Thoracic aorta (tissue), 2 donors: Measurements from ENCODE around the gene MYO1E. TPM values are rescaled to one million over a fixed set of nuclear protein-coding genes. Genes with fewer than 3 reads are reported as not detected.

ENCODE experiments used
- ATAC-seq: fragments of 150-250 bp; one replicate; pipeline ENCODE4 v1.8.0; 2017; ENCODE audit warnings: low read depth; ENCODE audit not compliant: insufficient number of reproducible peaks, low FRiP score
- DNase-seq: peaks from one replicate; pipeline ENCODE4 v3.0.0-alpha.2; 2020; ENCODE audit warnings: low spot score
- H3K27ac ChIP-seq, 2 donors: fragments of 200-600 bp; sonication (generic); 1 replicate in 1 of 2; 2 replicates in 1 of 2; pipeline ENCODE4 v1.5.1; 2016; ENCODE audit warnings: mild to moderate bottlenecking in 2 of 2, moderate library complexity in 2 of 2
- H3K27me3 ChIP-seq: fragments of 200-600 bp; sonication (generic); replicated peaks from 2 replicates; pipeline ENCODE4 v1.6.0; 2016; ENCODE audit warnings: mild to moderate bottlenecking; ENCODE audit not compliant: insufficient read depth
- H3K36me3 ChIP-seq: fragments of 200-600 bp; sonication (generic); one replicate; pipeline ENCODE4 v1.5.1; 2016
- H3K4me1 ChIP-seq, 2 donors: fragments of 200-600 bp; sonication (generic); 1 replicate in 1 of 2; 2 replicates in 1 of 2; pipeline versions ENCODE4 v1.5.1 to v1.6.0; 2016; ENCODE audit warnings: low read depth in 2 of 2, mild to moderate bottlenecking in 1 of 2; ENCODE audit not compliant: control insufficient read depth in 1 of 2
- H3K4me3 ChIP-seq: fragments of 200-600 bp; sonication (generic); 2 replicates; pipeline ENCODE4 v1.5.1; 2016; ENCODE audit warnings: mild to moderate bottlenecking
- H3K9me3 ChIP-seq: fragments of 200-600 bp; sonication (generic); 2 replicates; pipeline ENCODE4 v1.5.1; 2016
- CTCF ChIP-seq: fragments of 200-600 bp; sonication (generic); IDR thresholded peaks from one replicate; pipeline ENCODE4 v1.5.1; 2019; ENCODE audit warnings: antibody characterized with exemption
- total RNA-seq, 2 donors: library from RNA; depleted of rRNA; stranded (reverse); fragments of >200 nt; gene quantifications; one replicate each; pipeline versions ENCODE4 v1.1.0 to v1.2.3, GENCODE V29; 2016

MYO1E gene
- total RNA-seq, 2 donors from 2014 or later = 56.2 to 121 TPM

DNA sequence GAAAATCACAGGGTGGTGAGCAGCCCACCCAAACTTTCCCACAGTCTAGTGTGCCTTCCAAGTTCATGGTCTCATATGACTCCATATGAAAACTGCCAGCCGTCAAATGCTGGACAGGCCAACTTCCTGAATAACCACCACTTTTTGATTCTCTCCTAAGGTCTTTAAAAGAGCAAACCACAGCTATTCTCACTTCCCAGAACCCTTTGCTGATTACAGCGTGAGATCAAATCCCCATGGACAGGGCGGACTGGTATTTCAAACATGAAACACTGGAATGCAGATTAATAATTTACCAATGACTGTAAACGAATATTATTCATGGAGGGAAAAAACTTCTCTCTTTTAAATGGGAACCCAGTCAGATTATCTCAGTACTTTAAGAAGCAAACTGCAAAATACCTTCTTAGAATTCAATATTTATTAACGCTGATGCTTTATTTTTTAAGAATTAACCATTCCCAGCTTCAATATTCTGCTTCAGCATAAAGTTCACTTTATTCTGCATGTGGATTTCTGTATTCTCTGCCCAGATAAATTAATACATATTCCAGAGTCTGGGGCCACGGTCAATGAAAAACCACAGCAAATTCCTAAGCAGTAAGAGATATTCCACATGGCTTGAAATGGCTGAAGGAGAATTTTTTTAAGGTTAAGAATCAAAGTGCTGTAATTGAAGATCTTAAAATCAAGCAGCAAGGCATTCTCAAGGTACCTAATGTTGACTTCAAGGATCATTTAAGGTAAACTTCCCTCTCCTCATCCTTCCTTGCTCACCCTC is 42.9 kb downstream of the MYO1E start:
- Histone ChIP-seq H3K4me1 (peaks cover 23 to 33% of the 10 kb centered on the region in 2 donors), H3K9me3 (no peaks in the 10 kb centered on the region), H3K4me3 (no peak overlapping the region), H3K36me3 (no peaks in the 10 kb centered on the region), H3K27ac (no peak overlapping the region), H3K27me3 (no peaks in the 10 kb centered on the region)
- ATAC-seq = no peak
- no peak for DNase-seq
- no peak for TF ChIP-seq CTCF

DNA sequence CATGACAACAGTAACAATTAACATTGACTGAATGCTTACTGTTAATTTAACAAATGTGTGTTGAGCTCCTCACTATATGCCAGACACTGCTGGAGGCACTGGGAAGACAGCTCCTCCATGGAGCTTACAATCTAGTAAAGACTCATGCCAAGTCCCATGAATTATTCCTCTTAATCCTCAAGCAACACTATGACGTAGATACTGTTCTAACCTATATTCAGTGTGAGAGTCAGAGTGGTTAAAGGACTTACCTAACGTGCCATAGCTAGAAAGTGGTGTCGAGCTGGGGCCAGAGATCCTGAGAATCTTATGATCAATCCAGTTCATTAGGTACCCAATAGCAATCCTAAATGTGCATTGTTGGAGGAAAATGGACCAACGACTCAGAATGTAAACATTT is 43.6 kb downstream of the MYO1E start:
- Histone ChIP-seq H3K27ac (no peak overlapping the region), H3K9me3 (no peaks in the 10 kb centered on the region), H3K4me3 (no peak overlapping the region), H3K36me3 (no peaks in the 10 kb centered on the region), H3K4me1 (peaks cover 23 to 33% of the 10 kb centered on the region in 2 donors), H3K27me3 (no peaks in the 10 kb centered on the region)
- DNase-seq (no peak), ATAC-seq (no peak)
- TF ChIP-seq CTCF = no peak

DNA sequence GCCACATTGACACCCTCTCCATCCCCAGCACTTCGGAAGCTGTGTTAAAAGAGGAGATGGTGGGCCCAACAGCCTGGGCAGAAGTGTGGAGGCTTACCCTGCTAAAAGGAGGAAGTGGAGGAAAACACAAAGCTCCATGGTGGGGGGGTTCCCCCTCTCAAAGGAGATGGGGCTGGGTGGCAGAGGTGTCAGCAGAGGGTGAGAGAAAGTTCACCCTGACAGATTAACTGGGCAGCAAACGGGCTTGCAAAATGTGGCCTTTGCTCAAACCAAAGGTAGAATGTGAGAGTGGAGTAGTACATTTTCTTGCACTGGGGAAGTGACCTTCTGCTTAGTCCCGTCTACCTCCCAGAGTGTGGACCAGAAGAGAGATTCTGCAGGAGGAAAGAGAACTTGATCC is 44.7 kb downstream of the MYO1E start:
- DNase-seq (no peak), ATAC-seq (no peak)
- peaks cover 23 to 33% of the 10 kb centered on the region in 2 donors for H3K4me1 ChIP-seq
- H3K9me3 ChIP-seq = no peaks in the 10 kb centered on the region
- TF ChIP-seq CTCF = no peak
- no peak overlapping the region for H3K27ac ChIP-seq
- no peaks in the 10 kb centered on the region for H3K27me3 ChIP-seq
- no peak overlapping the region for H3K4me3 ChIP-seq
- H3K36me3 ChIP-seq = no peaks in the 10 kb centered on the region

GRCh38 chr15:59326856-59327255 is 45.8 kb downstream of the MYO1E start:
- Histone ChIP-seq H3K9me3 (no peaks in the 10 kb centered on the region), H3K4me3 (no peak overlapping the region), H3K27ac (no peak overlapping the region), H3K27me3 (no peaks in the 10 kb centered on the region), H3K4me1 (peaks cover 23 to 33% of the 10 kb centered on the region in 2 donors), H3K36me3 (no peaks in the 10 kb centered on the region)
- no peak for ATAC-seq
- TF ChIP-seq CTCF = no peak
- DNase-seq = no peak

- Histone ChIP-seq H3K27ac (no peak overlapping the region), H3K9me3 (no peaks in the 10 kb centered on the region), H3K36me3 (no peaks in the 10 kb centered on the region), H3K4me3 (no peak overlapping the region), H3K4me1 (peaks cover 0 to 6% of the 10 kb centered on the region in 2 donors), H3K27me3 (no peaks in the 10 kb centered on the region)
- TF ChIP-seq CTCF = no peak
- DNase-seq (no peak), ATAC-seq (no peak)
Measured at GRCh38 chr15:59322056-59322759, 50.5 kb downstream of the MYO1E start.
